CD14-positive monocyte (primary cell): ENCODE data around the gene C11orf97. TPM values are rescaled to one million over a fixed set of nuclear protein-coding genes. Genes with fewer than 3 reads are reported as not detected.

ENCODE experiments used
- DNase-seq, 3 donors: peaks; one replicate each; pipeline ENCODE4 v3.0.0-alpha.2; 2011 to 2022
- H2AFZ ChIP-seq: 2 replicates; pipeline ENCODE4 v1.6.0; 2012; ENCODE audit warnings: mild to moderate bottlenecking, low read depth, low read length, inconsistent platforms; ENCODE audit not compliant: insufficient read depth, poor library complexity, severe bottlenecking
- H3K27ac ChIP-seq, 2 donors: 1 replicate in 1 of 2; 2 replicates in 1 of 2; pipeline ENCODE4 v1.5.1; 2012 to 2013; ENCODE audit warnings: low read length in 2 of 2, control low read depth in 1 of 2, inconsistent platforms in 1 of 2, low read depth in 1 of 2, mild to moderate bottlenecking in 1 of 2
- H3K27me3 ChIP-seq, 2 donors: one replicate each; pipeline versions ENCODE4 v1.6.0 to v1.6.1; 2011 to 2013; ENCODE audit warnings: low read length in 2 of 2; ENCODE audit not compliant: control insufficient read depth in 2 of 2, insufficient read depth in 2 of 2
- H3K36me3 ChIP-seq, 2 donors: replicated peaks in 1 of 2; 1 replicate in 1 of 2; 2 replicates in 1 of 2; pipeline versions ENCODE4 v1.5.1 to v1.6.1; 2012 to 2013; ENCODE audit warnings: low read length in 2 of 2, control low read depth in 1 of 2, inconsistent platforms in 1 of 2, mild to moderate bottlenecking in 1 of 2; ENCODE audit not compliant: insufficient read depth in 2 of 2, control insufficient read depth in 1 of 2
- H3K4me1 ChIP-seq, 2 donors: 1 replicate in 1 of 2; 2 replicates in 1 of 2; pipeline versions ENCODE4 v1.5.1 to v1.6.1; 2012 to 2013; ENCODE audit warnings: low read length in 2 of 2, control low read depth in 1 of 2, inconsistent platforms in 1 of 2, mild to moderate bottlenecking in 1 of 2, moderate library complexity in 1 of 2; ENCODE audit not compliant: insufficient read depth in 2 of 2, control insufficient read depth in 1 of 2
- H3K4me2 ChIP-seq: replicated peaks from 2 replicates; pipeline ENCODE3; 2012; ENCODE audit warnings: low read length, moderate library complexity, mild to moderate bottlenecking; ENCODE audit not compliant: poor library complexity, severe bottlenecking; ENCODE audit errors: extremely low read depth
- H3K4me3 ChIP-seq, 3 experiments: fragments of 200-600 bp in 1 of 3; sonication (generic) in 1 of 3; replicated peaks in 1 of 3; 1 replicate in 2 of 3; 2 replicates in 1 of 3; pipeline ENCODE4 v1.5.1; 2011 to 2013; ENCODE audit warnings: low read length in 3 of 3, mild to moderate bottlenecking in 3 of 3, control low read depth in 2 of 3, low read depth in 2 of 3, inconsistent platforms in 1 of 3, moderate library complexity in 1 of 3
- H3K79me2 ChIP-seq: 2 replicates; pipeline ENCODE4 v1.6.0; 2012; ENCODE audit warnings: mild to moderate bottlenecking, control low read depth, inconsistent platforms, low read length, moderate library complexity; ENCODE audit not compliant: insufficient read depth
- H3K9ac ChIP-seq: 2 replicates; pipeline ENCODE4 v1.6.0; 2017; ENCODE audit warnings: low read length, mild to moderate bottlenecking; ENCODE audit not compliant: insufficient read depth, poor library complexity, severe bottlenecking
- H3K9me3 ChIP-seq, 2 donors: replicated peaks in 1 of 2; 1 replicate in 1 of 2; 2 replicates in 1 of 2; pipeline versions ENCODE4 v1.5.1 to v1.6.1; 2012 to 2013; ENCODE audit warnings: low read length in 2 of 2, control low read depth in 1 of 2; ENCODE audit not compliant: control insufficient read depth in 1 of 2, insufficient read depth in 1 of 2
- H4K20me1 ChIP-seq: 2 replicates; pipeline ENCODE4 v1.6.0; 2012; ENCODE audit warnings: mild to moderate bottlenecking, low read length, control low read depth, moderate library complexity; ENCODE audit not compliant: insufficient read depth
- H3K27ac Mint-ChIP-seq, 7 donors: one replicate each; pipeline ENCODE4 v1.8.0; 2020; ENCODE audit warnings: mild to moderate bottlenecking in 7 of 7, mixed read lengths in 7 of 7, moderate library complexity in 6 of 7, inconsistent platforms in 2 of 7
- H3K27me3 Mint-ChIP-seq, 3 donors: one replicate each; pipeline ENCODE4 v1.8.0; 2021 to 2022; ENCODE audit warnings: low read depth in 3 of 3, mild to moderate bottlenecking in 3 of 3, mixed read lengths in 3 of 3, moderate library complexity in 3 of 3, inconsistent platforms in 1 of 3
- H3K36me3 Mint-ChIP-seq, 2 donors: one replicate each; pipeline ENCODE4 v1.8.0; 2020; ENCODE audit warnings: mixed read lengths in 2 of 2, inconsistent platforms in 1 of 2, mild to moderate bottlenecking in 1 of 2
- H3K4me1 Mint-ChIP-seq: one replicate; pipeline ENCODE4 v1.8.0; 2020; ENCODE audit warnings: mild to moderate bottlenecking, mixed read lengths
- H3K4me3 Mint-ChIP-seq, 2 donors: one replicate each; pipeline ENCODE4 v1.8.0; 2020; ENCODE audit warnings: mild to moderate bottlenecking in 2 of 2, mixed read lengths in 2 of 2, moderate library complexity in 1 of 2
- H3K9me3 Mint-ChIP-seq, 7 donors: one replicate each; pipeline ENCODE4 v1.8.0; 2020 to 2022; ENCODE audit warnings: mixed read lengths in 7 of 7, mild to moderate bottlenecking in 6 of 7, moderate library complexity in 6 of 7, inconsistent platforms in 2 of 7
- WGBS: methylation state at CpG from one replicate; pipeline ENCODE4 v1.1.5; 2013; ENCODE audit warnings: missing lambda C conversion rate; ENCODE audit not compliant: insufficient coverage; 5-methylcytosine and 5-hydroxymethylcytosine counted together
- intact Hi-C, 2 donors: fragments of 100-400 bp; cut with micrococcal nuclease; formaldehyde crosslinking; loops; one replicate each; pipeline versions ENCODE4 v1.15.0 to v1.15.1; 2023
- polyA plus RNA-seq, 3 donors: library from polyadenylated mRNA; depleted of rRNA in 1 of 3; unstranded in 2 of 3; stranded (reverse) in 1 of 3; fragments of 300-500 nt in 2 of 3; fragments of >200 nt in 1 of 3; fragmentation: Illumina TruSeq in 2 of 3; gene quantifications; 1 replicate in 2 of 3; 2 replicates in 1 of 3; pipeline ENCODE4 v1.2.3, GENCODE V29; 2012 to 2021
- TF ChIP-seq, protein P1 (sequence below): fragments of 200-600 bp; IDR thresholded peaks from one replicate; pipeline ENCODE4 v1.8.0; 2022; ENCODE audit warnings: antibody characterized with exemption, mild to moderate bottlenecking

C11orf97 gene
- polyA plus RNA-seq, 3 donors = not detected

DNA sequence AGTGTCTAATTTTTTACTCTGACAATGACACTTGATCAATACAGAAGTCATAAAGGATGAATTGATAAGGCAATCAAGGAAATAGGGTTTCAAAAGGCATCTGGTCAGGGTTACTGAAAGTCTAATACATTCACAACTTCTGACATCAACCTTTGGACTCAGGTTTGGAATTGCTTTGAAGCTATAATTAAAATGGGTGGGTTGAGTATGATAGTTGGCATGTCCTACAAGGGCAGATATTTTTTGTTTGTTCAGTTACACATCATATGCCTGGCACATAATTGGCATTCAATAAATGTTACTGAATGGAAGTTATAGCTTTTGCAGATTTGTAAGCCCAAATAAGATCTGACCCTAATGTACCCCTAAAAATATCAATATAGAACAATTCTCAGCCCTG lies 24.1 kb downstream of the C11orf97 start:
- no peaks in the 10 kb centered on the region for H4K20me1 ChIP-seq
- no peak overlapping the region for H3K4me3 ChIP-seq
- no peaks in the 10 kb centered on the region for H3K36me3 ChIP-seq
- DNase-seq = no peak
- H3K9ac ChIP-seq = no peak overlapping the region
- no peaks in the 10 kb centered on the region for H3K9me3 Mint-ChIP-seq
- no peaks in the 10 kb centered on the region for H3K9me3 ChIP-seq
- H3K79me2 ChIP-seq = peaks cover 50% of the 10 kb centered on the region
- intact Hi-C loops = no loop called here
- TF ChIP-seq, protein P1, sequence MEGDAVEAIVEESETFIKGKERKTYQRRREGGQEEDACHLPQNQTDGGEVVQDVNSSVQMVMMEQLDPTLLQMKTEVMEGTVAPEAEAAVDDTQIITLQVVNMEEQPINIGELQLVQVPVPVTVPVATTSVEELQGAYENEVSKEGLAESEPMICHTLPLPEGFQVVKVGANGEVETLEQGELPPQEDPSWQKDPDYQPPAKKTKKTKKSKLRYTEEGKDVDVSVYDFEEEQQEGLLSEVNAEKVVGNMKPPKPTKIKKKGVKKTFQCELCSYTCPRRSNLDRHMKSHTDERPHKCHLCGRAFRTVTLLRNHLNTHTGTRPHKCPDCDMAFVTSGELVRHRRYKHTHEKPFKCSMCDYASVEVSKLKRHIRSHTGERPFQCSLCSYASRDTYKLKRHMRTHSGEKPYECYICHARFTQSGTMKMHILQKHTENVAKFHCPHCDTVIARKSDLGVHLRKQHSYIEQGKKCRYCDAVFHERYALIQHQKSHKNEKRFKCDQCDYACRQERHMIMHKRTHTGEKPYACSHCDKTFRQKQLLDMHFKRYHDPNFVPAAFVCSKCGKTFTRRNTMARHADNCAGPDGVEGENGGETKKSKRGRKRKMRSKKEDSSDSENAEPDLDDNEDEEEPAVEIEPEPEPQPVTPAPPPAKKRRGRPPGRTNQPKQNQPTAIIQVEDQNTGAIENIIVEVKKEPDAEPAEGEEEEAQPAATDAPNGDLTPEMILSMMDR = no peak
- H3K4me2 ChIP-seq = no peak overlapping the region
- H2AFZ ChIP-seq = no peak overlapping the region
- H3K27me3 Mint-ChIP-seq = no peaks in the 10 kb centered on the region
- no peak overlapping the region for H3K27ac ChIP-seq
- no peaks in the 10 kb centered on the region for H3K27me3 ChIP-seq
- no peak overlapping the region for H3K4me3 Mint-ChIP-seq
- H3K4me1 ChIP-seq = peaks cover 33 to 38% of the 10 kb centered on the region in 2 donors
- H3K27ac Mint-ChIP-seq = no peak overlapping the region
- H3K36me3 Mint-ChIP-seq = no peaks in the 10 kb centered on the region
- H3K4me1 Mint-ChIP-seq = peaks cover 49% of the 10 kb centered on the region

GRCh38 chr11:94537031-94537600 lies 24.9 kb downstream of the C11orf97 start:
- peak overlapping the region; percentile 18 for H3K4me2 ChIP-seq

More at GRCh38 chr11:94537031-94537600, 24.9 kb downstream of the C11orf97 start:
- Mint-ChIP-seq H3K9me3 (no peaks in the 10 kb centered on the region), H3K36me3 (no peaks in the 10 kb centered on the region), H3K4me3 (peak overlapping the region in 1 of 2 donors; percentile 63), H3K4me1 (peaks cover 49% of the 10 kb centered on the region), H3K27me3 (no peaks in the 10 kb centered on the region), H3K27ac (no peak overlapping the region)
- H3K9ac ChIP-seq = no peak overlapping the region
- peaks cover 33 to 38% of the 10 kb centered on the region in 2 donors for H3K4me1 ChIP-seq
- intact Hi-C loops = no loop called here
- no peaks in the 10 kb centered on the region for H3K9me3 ChIP-seq
- H4K20me1 ChIP-seq = no peaks in the 10 kb centered on the region
- H3K27ac ChIP-seq = no peak overlapping the region
- TF ChIP-seq, protein P1 = no peak
- H3K4me3 ChIP-seq = peak overlapping the region in 1 of 3 experiments; percentile 30
- WGBS = no CpG with 5 or more reads among the region's 3 CpGs
- peaks cover 58% of the 10 kb centered on the region for H3K79me2 ChIP-seq
- no peaks in the 10 kb centered on the region for H3K36me3 ChIP-seq
- no peaks in the 10 kb centered on the region for H3K27me3 ChIP-seq
- no peak for DNase-seq
- H2AFZ ChIP-seq = no peak overlapping the region
